Measurements from ENCODE around the gene PCDHGC3. TPM values are rescaled to one million over a fixed set of nuclear protein-coding genes. Genes with fewer than 3 reads are reported as not detected.

PCDHGC3 gene
- total and polyA plus RNA-seq, 2 of the 8 experiments (the other 6 are each of a cell fraction or from before 2014, with no cell fraction given), result 4.7 to 18.6 TPM

DNA sequence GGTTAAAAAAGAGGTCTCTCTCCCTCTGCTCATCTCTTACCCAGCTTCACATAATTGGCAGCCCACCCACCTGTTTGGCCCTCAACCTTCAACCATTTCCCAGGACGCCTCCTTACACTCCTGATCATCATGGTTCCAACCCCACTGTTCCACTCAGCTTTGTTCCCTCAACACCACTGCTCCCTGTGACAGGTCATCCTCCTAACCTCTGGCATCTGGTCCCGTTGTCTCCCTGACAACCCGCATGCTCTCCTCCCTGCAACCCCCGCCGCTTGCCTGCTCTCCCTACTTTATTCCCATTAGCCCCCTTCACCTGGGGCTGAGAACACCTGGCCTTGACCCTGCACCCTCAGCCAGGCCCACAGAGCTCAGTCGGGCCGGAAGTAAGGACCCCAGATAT lies 26.0 kb downstream of the PCDHGC3 start:
- H3K18ac ChIP-seq (ENCODE audit: extremely low read depth, low read length), result no peak overlapping the region
- H2AFZ ChIP-seq (ENCODE audit: low read length), result no peak overlapping the region
- no peak overlapping the region for H3K9ac ChIP-seq (replicated peaks in 1 of 4; ENCODE audit: extremely low read depth in 1 of 4, low read depth in 3 of 4, low read length in 3 of 4)
- H4K5ac ChIP-seq (ENCODE audit: insufficient read length, low read depth, low read length), result no peak overlapping the region
- H2BK12ac ChIP-seq (ENCODE audit: low read depth, low read length), result no peak overlapping the region
- no peaks in the 10 kb centered on the region for H3K27me3 ChIP-seq (replicated peaks in 1 of 4; ENCODE audit: control insufficient read depth in 3 of 4, extremely low read depth in 1 of 4, insufficient read depth in 3 of 4, low read length in 3 of 4)
- H2AK5ac ChIP-seq (ENCODE audit: low read depth, low read length), result no peak overlapping the region
- H4K20me1 ChIP-seq (replicated peaks in 1 of 2; ENCODE audit: control insufficient read depth in 1 of 2, insufficient read depth in 2 of 2, low read length in 2 of 2), result no peaks in the 10 kb centered on the region
- H2BK120ac ChIP-seq (replicated peaks; ENCODE audit: low read depth, low read length), result no peak overlapping the region
- H3K14ac ChIP-seq (ENCODE audit: insufficient read length), result no peak overlapping the region
- H3K9me3 ChIP-seq (ENCODE audit: insufficient read depth in 2 of 2, low read depth in 1 of 2, low read length in 1 of 2), result no peaks in the 10 kb centered on the region
- no peak overlapping the region for H3K4me3 ChIP-seq (ENCODE audit: extremely low read depth in 1 of 4, insufficient read depth in 2 of 4, low read depth in 3 of 4, low read length in 4 of 4)
- no peaks in the 10 kb centered on the region for H3K79me1 ChIP-seq (ENCODE audit: low read depth, low read length)
- no peaks in the 10 kb centered on the region; the same call in 1 of the 2 replicates for H3K23me2 ChIP-seq (ENCODE audit: low read depth, low read length)
- H3K4ac ChIP-seq (replicated peaks; ENCODE audit: insufficient read length, low read depth, low read length), result no peak overlapping the region
- TF ChIP-seq HDAC6 (IDR thresholded peaks at IDR 0.05; ENCODE audit: low read depth, low read length), result no peak
- TF ChIP-seq, protein P1, sequence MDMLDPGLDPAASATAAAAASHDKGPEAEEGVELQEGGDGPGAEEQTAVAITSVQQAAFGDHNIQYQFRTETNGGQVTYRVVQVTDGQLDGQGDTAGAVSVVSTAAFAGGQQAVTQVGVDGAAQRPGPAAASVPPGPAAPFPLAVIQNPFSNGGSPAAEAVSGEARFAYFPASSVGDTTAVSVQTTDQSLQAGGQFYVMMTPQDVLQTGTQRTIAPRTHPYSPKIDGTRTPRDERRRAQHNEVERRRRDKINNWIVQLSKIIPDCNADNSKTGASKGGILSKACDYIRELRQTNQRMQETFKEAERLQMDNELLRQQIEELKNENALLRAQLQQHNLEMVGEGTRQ (IDR thresholded peaks at IDR 0.05; ENCODE audit: low read length), result no peak
- TF ChIP-seq NRF1 (IDR thresholded peaks at IDR 0.05; ENCODE audit: low read depth, low read length), result no peak
- no peak for TF ChIP-seq PHF8 (conservative IDR thresholded peaks at IDR 0.05; ENCODE audit: low read depth, low read length)
- TF ChIP-seq TCF12 (IDR thresholded peaks at IDR 0.05; ENCODE audit: low read depth, low read length), result no peak
- no peak for TF ChIP-seq GABPA (IDR thresholded peaks at IDR 0.05; ENCODE audit: borderline replicate concordance, insufficient read depth, low read length)
- TF ChIP-seq BCL11A (IDR thresholded peaks at IDR 0.05; ENCODE audit: low read depth in 2 of 2, low read length in 2 of 2), result no peak
- TF ChIP-seq SUZ12 (IDR thresholded peaks at IDR 0.05; ENCODE audit: low read length), result no peak
- TF ChIP-seq ZNF274 (IDR thresholded peaks at IDR 0.05; ENCODE audit: borderline replicate concordance, extremely low read depth, low read length), result no peak
- TF ChIP-seq TAF7 (optimal IDR thresholded peaks at IDR 0.05; ENCODE audit: borderline replicate concordance, low read depth, low read length), result no peak
- TF ChIP-seq, protein P2, sequence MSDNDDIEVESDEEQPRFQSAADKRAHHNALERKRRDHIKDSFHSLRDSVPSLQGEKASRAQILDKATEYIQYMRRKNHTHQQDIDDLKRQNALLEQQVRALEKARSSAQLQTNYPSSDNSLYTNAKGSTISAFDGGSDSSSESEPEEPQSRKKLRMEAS (IDR thresholded peaks at IDR 0.05), result no peak
- no peak for TF ChIP-seq CEBPB (IDR thresholded peaks at IDR 0.05; ENCODE audit: low read depth, low read length)
- TF ChIP-seq GTF2F1 (IDR thresholded peaks at IDR 0.05; ENCODE audit: borderline replicate concordance, low read depth, low read length), result no peak
- H3K4me2 ChIP-seq (ENCODE audit: insufficient read depth in 1 of 2, low read depth in 2 of 2, low read length in 2 of 2), result no peak overlapping the region
- ChIA-PET CTCF (ENCODE audit: partially characterized antibody) (interaction anchor here (0.8 to 50.9 kb wide), 10 partner anchors 10 to 284 kb away, joined by 3 to 1236 read pairs (median 6); partner anchors contain the start of genes PCDHGA10, PCDHGA11, PCDHGA9 and PCDHGB6), POLR2A (ENCODE audit: partially characterized antibody) (interaction anchor here (1.0 kb wide), 1 partner anchor 13 kb away, joined by 4 read pairs; the partner anchor contains the start of gene PCDHGC5)
- WGBS, 2 experiments (ENCODE audit: extremely low coverage in 1 of 2, insufficient coverage in 1 of 2, insufficient read length in 1 of 2, insufficient replicate concordance in 2 of 2, low coverage in 1 of 2, low lambda C conversion rate in 2 of 2, missing lambda C conversion rate in 1 of 2), result 81% methylated on average over 7 of the region's 7 CpGs; no CpG with 5 or more reads in 1 of the 2 experiments
- no peak for FAIRE-seq
- H3K56ac ChIP-seq (replicated peaks; ENCODE audit: insufficient read length, low read depth, low read length), result no peak overlapping the region
- H3K23ac ChIP-seq (ENCODE audit: insufficient read length), result no peak overlapping the region
- DNase-seq (ENCODE audit: low read depth in 1 of 2, low spot score in 2 of 2), result no peak
- H4K8ac ChIP-seq (ENCODE audit: extremely low read depth, insufficient read depth, low read length), result no peak overlapping the region
- H4K91ac ChIP-seq (replicated peaks; ENCODE audit: insufficient read length, low read length), result no peak overlapping the region
- no peak overlapping the region for H3K27ac ChIP-seq (ENCODE audit: low read depth, low read length)
- no peak overlapping the region for H2BK5ac ChIP-seq (ENCODE audit: low read depth, low read length)
- H2BK20ac ChIP-seq (ENCODE audit: low read length), result no peak overlapping the region
- no peaks in the 10 kb centered on the region for H3K79me2 ChIP-seq (ENCODE audit: control insufficient read depth in 1 of 2, insufficient read depth in 2 of 2, low read length in 2 of 2)
- H2BK15ac ChIP-seq (ENCODE audit: low read length), result no peak overlapping the region
- no peaks in the 10 kb centered on the region; a peak in 1 of 7 replicates for H3K4me1 ChIP-seq (replicated peaks in 1 of 4; ENCODE audit: control insufficient read depth in 3 of 4, insufficient read depth in 4 of 4, low read length in 3 of 4)
- 0 out of 8 replicates have a peak, but pooled peaks cover 0 to 1% (median 0%) of the 10 kb centered on the region in 4 experiments for H3K36me3 ChIP-seq (ENCODE audit: control insufficient read depth in 2 of 4, insufficient read depth in 4 of 4, low read length in 3 of 4)
